Measurements from ENCODE around the gene ZIC4.

ZIC4 gene

DNA sequence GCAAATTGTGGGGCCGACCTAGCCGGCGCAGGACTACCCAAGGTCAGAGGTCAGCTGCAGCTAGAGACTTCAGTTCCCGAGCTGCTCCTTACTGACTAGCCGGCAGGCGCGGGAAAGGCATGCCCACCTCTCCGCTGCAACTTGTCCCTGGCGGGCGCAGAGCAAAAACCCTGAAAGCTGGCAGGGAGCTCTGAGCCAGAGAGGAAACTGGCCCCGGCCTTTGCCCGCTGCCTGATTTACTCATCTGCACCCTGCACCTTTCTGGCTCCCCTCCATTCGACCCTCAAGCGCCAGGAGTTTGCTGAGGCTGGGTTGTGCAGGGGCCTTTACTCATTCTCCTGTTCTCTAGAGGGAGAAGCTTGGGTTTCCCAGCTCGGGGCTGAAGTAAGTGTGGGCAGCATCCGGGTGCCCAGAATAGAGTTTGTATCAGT lies 1.5 kb downstream of the ZIC4 start:
- DNase-seq: no peak

DNA sequence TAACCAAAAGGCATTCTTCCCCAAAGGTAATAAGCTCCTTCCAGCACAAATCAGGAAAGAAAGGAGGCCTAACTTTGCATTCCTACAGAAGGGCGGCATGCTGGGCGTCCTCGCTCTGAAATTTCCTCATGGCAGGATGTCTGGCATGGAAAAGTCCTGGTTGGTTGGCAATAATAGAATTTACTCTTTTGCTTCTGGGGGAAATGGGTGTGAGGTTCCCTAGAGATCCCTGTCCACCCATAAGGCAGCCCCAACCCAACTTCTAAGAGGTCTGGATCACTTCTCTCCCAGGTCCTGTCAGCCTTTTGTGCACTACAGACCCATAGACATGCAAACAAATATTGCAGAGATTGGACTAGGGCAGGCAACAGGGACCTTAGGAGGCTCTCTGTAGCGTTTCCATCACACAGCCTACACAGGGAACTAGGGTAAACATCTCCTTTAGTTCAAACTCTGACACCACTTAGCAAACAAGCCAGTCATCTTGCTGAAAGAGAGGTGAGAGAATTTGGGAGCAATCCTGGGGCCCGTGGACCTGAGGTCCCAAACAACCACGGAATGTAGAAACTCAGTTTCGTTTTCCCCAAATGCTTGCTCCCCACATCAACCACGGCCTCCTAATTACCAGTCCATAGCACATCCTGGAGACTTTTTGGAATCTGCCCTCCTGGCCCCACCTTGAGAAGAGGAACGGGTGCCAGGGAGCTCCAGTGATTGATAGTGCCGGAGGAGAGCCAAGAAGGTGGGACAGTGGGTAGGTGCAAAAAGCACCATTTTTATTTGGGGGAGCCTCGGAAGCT lies 2.1 kb downstream of the ZIC4 start:
- DNase-seq: no peak

- no peak for DNase-seq
Measured at GRCh38 chr3:147403511-147403910, 2.8 kb downstream of the ZIC4 start.

DNA sequence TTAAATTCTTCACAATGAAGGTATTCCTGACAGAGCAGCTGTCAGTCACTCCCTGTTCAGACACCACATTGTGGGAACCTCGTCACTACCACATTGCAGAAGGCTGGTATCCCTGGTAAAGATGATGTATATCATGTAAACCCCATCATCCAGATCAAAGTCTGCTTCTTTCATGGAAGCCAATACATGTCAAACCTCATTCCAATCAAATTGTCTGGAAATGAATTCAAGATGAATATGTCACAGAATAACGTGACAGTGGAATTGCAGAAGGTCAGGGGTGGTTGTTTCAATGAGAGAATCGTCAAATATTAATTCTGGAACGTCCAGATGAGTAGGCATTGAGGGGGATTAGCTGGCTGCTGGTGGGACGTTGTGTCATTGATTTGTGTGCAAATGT lies 4.2 kb downstream of the ZIC4 start:
- DNase-seq: no peak

- DNase-seq: no peak
Measured at GRCh38 chr3:147401421-147401820, 4.9 kb downstream of the ZIC4 start.

GRCh38 chr3:147400999-147401398 lies 5.3 kb downstream of the ZIC4 start:
- no peak for DNase-seq

GRCh38 chr3:147400111-147400510 lies 6.2 kb downstream of the ZIC4 start:
- no peak for DNase-seq

GRCh38 chr3:147398813-147399534 lies 7.4 kb downstream of the ZIC4 start:
- no peak for DNase-seq

GRCh38 chr3:147397875-147398812 lies 8.2 kb downstream of the ZIC4 start:
- DNase-seq: no peak

GRCh38 chr3:147397155-147397874 lies 9.0 kb downstream of the ZIC4 start:
- DNase-seq: no peak

- no peak for DNase-seq
Measured at GRCh38 chr3:147396712-147397046, 9.7 kb downstream of the ZIC4 start.

DNA sequence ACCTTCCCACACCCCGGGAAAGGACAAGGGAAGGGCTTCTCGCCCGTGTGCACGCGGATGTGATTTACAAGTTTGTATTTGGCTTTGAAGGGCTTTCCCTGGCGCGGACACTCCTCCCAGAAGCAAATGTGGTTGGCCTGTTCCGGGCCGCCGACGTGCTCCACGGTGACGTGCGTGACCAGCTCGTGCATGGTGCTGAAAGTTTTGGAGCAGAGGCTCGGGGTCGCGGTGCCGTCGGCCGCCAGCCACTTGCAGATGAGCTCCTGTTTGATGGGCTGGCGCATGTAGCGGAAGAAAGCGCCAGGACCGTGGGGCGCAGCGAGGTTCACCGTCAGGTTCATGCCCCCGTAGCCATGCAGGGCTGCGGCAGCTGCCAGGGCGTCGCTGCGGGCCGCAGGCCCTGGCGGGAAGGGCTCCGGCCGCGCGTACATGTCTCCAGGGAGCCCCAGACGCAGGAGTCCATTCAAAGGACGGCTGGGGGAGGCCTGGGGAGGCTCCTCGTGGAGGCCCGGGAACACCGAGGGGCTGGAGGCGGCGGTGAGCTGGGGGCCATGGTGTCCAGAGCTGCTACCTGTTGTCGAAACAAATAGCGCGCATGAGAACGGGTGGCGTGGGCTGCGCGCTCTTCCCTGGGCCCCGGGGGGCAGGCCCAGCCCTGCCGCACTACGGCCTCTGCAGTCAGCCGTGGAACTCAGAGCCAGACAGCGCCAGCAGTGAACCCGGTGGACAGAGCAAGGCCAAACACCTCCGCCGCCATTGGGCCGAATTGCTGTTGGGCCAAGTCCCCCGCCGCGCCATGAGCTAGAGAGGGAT lies 10.2 kb downstream of the ZIC4 start:
- no peak for DNase-seq

DNA sequence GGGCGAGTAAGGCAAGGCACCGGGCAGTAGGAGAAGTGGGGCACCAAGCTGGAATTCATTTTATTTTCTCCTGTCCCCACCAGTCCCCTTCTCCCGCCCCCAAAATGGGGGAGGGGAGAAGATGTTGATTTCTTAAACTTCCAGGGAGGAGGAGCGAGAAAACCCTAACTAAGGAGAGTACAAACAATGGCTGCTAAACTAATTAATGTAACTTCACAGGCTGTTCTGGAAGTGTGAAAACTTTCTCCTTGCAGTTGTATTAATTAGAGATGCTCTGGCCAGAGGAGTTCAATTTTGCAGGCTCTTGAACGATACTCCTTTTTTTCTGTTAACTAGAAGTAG lies 11.5 kb downstream of the ZIC4 start:
- DNase-seq: no peak

GRCh38 chr3:147393943-147394883 lies 12.1 kb downstream of the ZIC4 start:
- DNase-seq: no peak

- no peak for DNase-seq
Measured at GRCh38 chr3:147393261-147393942, 12.9 kb downstream of the ZIC4 start.

DNA sequence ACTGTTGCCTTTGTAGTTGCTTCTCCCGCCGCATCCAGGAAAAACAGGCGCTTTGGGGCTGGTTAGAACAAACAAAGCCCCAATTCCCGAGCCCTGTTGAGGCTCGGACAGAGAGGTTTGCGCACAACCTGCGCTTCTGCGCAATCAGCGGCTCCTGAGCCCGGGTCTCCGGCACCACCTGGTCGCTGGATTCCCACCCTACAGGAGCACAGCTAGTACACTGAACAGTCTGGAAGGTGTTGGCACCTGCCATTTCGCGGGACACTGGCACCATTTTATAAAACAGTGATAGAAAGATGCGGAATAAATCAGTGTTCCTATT lies 13.8 kb downstream of the ZIC4 start:
- no peak for DNase-seq

GRCh38 chr3:147391781-147392624 lies 14.3 kb downstream of the ZIC4 start:
- DNase-seq: no peak

GRCh38 chr3:147390589-147391569 lies 15.5 kb downstream of the ZIC4 start:
- DNase-seq: no peak

All from NCI-H69 (cell line).